A549 (cell line): ENCODE results near the gene TTC8.

Experiments
- CBX8 ChIP-seq: fragments of 200-600 bp; sonication (generic); IDR thresholded peaks from 2 replicates; pipeline ENCODE4 v1.6.1; 2016
- CEBPB ChIP-seq, 2 experiments: fragments of >200 bp in 1 of 2; sonication (Bioruptor Twin) in 1 of 2; formaldehyde crosslinking in 1 of 2; IDR thresholded peaks; 2 replicates each; pipeline ENCODE4 v1.6.1; 2012 to 2016
- CHD2 ChIP-seq: fragments of 150-350 bp; IDR thresholded peaks from 2 replicates; pipeline ENCODE4 v1.6.1; 2014; ENCODE audit warnings: low read length; ENCODE audit not compliant: partially characterized antibody
- CHD4 ChIP-seq: fragments of 200-600 bp; sonication (generic); IDR thresholded peaks from 2 replicates; pipeline ENCODE4 v1.6.1; 2016; ENCODE audit warnings: antibody characterized with exemption, mild to moderate bottlenecking, borderline replicate concordance
- CTCF ChIP-seq: fragments of >200 bp; sonication (Bioruptor Twin); formaldehyde crosslinking; IDR thresholded peaks from 3 replicates; pipeline ENCODE4 v1.5.1; 2016
- EP300 ChIP-seq, 2 experiments: fragments of >200 bp; sonication (Bioruptor Twin); formaldehyde crosslinking; IDR thresholded peaks; 2 replicates in 1 of 2; 3 replicates in 1 of 2; pipeline ENCODE4 v1.6.1; 2016 to 2017
- JUNB ChIP-seq: fragments of >200 bp; sonication (Bioruptor Twin); formaldehyde crosslinking; IDR thresholded peaks from 2 replicates; pipeline ENCODE4 v1.6.1; 2016
- MAFK ChIP-seq: fragments of 450-650 bp; IDR thresholded peaks from 2 replicates; pipeline ENCODE4 v1.6.1; 2014; ENCODE audit not compliant: partially characterized antibody
- POLR2A ChIP-seq: IDR thresholded peaks from 2 replicates; pipeline ENCODE4 v1.6.1; 2012; ENCODE audit warnings: mild to moderate bottlenecking, low read length
- RAD21 ChIP-seq, 2 experiments: fragments of >200 bp in 1 of 2; sonication (Bioruptor Twin) in 1 of 2; formaldehyde crosslinking in 1 of 2; IDR thresholded peaks in 1 of 2; conservative IDR thresholded peaks in 1 of 2; 2 replicates in 1 of 2; 3 replicates in 1 of 2; pipeline ENCODE4 v1.6.1; 2012 to 2018; ENCODE audit warnings: inconsistent platforms in 1 of 2
- RARB ChIP-seq: fragments of 250-450 bp; sonication (Bioruptor Pico); IDR thresholded peaks from 2 replicates; pipeline ENCODE4 v1.8.0; 2021; ENCODE audit warnings: mild to moderate bottlenecking, moderate library complexity
- REST ChIP-seq: fragments of 200-600 bp; sonication (generic); IDR thresholded peaks from 2 replicates; pipeline ENCODE4 v1.6.1; 2016; ENCODE audit warnings: antibody characterized with exemption, mild to moderate bottlenecking, moderate library complexity
- RFX5 ChIP-seq: fragments of 450-650 bp; IDR thresholded peaks from 2 replicates; pipeline ENCODE4 v1.7.1; 2014; ENCODE audit warnings: antibody characterized with exemption, mild to moderate bottlenecking, moderate library complexity
- TFCP2L1 ChIP-seq: fragments of 250-450 bp; sonication (Bioruptor Pico); IDR thresholded peaks from 2 replicates; pipeline ENCODE4 v1.5.0; 2021; ENCODE audit warnings: mild to moderate bottlenecking

GRCh38 chr14:88910386-88910785, 85.9 kb downstream of the TTC8 start:
- TF ChIP-seq MAFK (no peak), EP300 (IDR thresholded peaks at IDR 0.05) (no peak), CTCF (no peak), POLR2A (no peak), JUNB (no peak), CBX8 (no peak), REST (no peak), RFX5 (no peak), RAD21 (conservative IDR thresholded peaks at IDR 0.05 in 1 of 2, IDR thresholded peaks at IDR 0.05 in 1 of 2) (no peak), CEBPB (IDR thresholded peaks at IDR 0.05) (no peak), TFCP2L1 (no peak), CHD4 (no peak), RARB (CRISPR knock-in tag) (no peak), CHD2 (no peak)
